Left lung (tissue), 10 donors: ENCODE measurements around the gene SATB1. TPM values are rescaled to one million over a fixed set of nuclear protein-coding genes. Genes with fewer than 3 reads are reported as not detected.

Experiments
- ATAC-seq: fragments of 200-7000 bp; cut with Tn5 transposase; one replicate; pipeline ENCODE4 v1.9.1; 2020; ENCODE audit warnings: moderate library complexity
- DNase-seq, 4 donors: peaks; one replicate each; pipeline ENCODE4 v3.0.0-alpha.2; 2013 to 2020
- H3K27ac ChIP-seq, 2 donors: fragments of 200-600 bp; sonication (generic) in 1 of 2; one replicate each; pipeline versions ENCODE4 v1.5.0 to v1.8.0; 2020 to 2021
- H3K27me3 ChIP-seq, 2 donors: fragments of 200-600 bp; sonication (generic) in 1 of 2; one replicate each; pipeline versions ENCODE4 v1.5.0 to v1.8.0; 2020 to 2021
- H3K36me3 ChIP-seq, 2 donors: fragments of 200-600 bp; sonication (generic) in 1 of 2; one replicate each; pipeline versions ENCODE4 v1.5.0 to v1.8.0; 2020 to 2021
- H3K4me1 ChIP-seq, 2 donors: fragments of 200-600 bp; one replicate each; pipeline ENCODE4 v1.8.0; 2021
- H3K4me3 ChIP-seq, 2 donors: fragments of 200-600 bp; sonication (generic) in 1 of 2; one replicate each; pipeline versions ENCODE4 v1.5.0 to v1.8.0; 2020 to 2021; ENCODE audit warnings: mild to moderate bottlenecking in 1 of 2
- H3K9me3 ChIP-seq, 2 donors: fragments of 200-600 bp; sonication (generic) in 1 of 2; one replicate each; pipeline versions ENCODE4 v1.5.0 to v1.8.0; 2020 to 2021
- CTCF ChIP-seq, 2 donors: fragments of 200-600 bp; sonication (generic) in 1 of 2; IDR thresholded peaks; one replicate each; pipeline versions ENCODE4 v1.5.0 to v1.8.0; 2021; ENCODE audit warnings: antibody characterized with exemption in 2 of 2
- intact Hi-C, 2 donors: fragments of 100-400 bp; cut with DNase I; formaldehyde crosslinking; loops; one replicate each; pipeline versions ENCODE4 v1.11.2 to v1.14.2; 2022
- polyA plus RNA-seq, 6 donors: library from polyadenylated mRNA; unstranded; fragments of 120-200 nt; gene quantifications; one replicate each; pipeline ENCODE4 v1.2.1, GENCODE V29; 2013; ENCODE audit not compliant: insufficient read length in 6 of 6
- total RNA-seq, 2 donors: library from RNA; stranded (reverse); fragmentation: NEBNext Ultra II Directional; extraction: Animal tissue kit (Norgen Biotek cat#: 25700); gene quantifications; one replicate each; pipeline ENCODE4 v1.2.1, GENCODE V29; 2021
- donor health status: DM: no; HTN: yes; CAD: no.
- donor health status: DM: no; HTN: no; CAD: no.

The SATB1 gene
- total and polyA plus RNA-seq, 8 donors: 24.0 to 59.4 (median 52.0) TPM

GRCh38 chr3:18349197-18349798, 75.8 kb downstream of the SATB1 start:
- no peak for ATAC-seq
- no peak for TF ChIP-seq CTCF (IDR thresholded peaks at IDR 0.05)
- peak in 1 of 4 donors; percentile 69 for DNase-seq
- intact Hi-C loops: no loop called here
- no peak overlapping the region for H3K27ac ChIP-seq
- no peaks in the 10 kb centered on the region for H3K4me1 ChIP-seq
- no peaks in the 10 kb centered on the region for H3K27me3 ChIP-seq
- H3K4me3 ChIP-seq: no peak overlapping the region
- H3K9me3 ChIP-seq: no peaks in the 10 kb centered on the region
- H3K36me3 ChIP-seq: peaks cover 0 to 34% of the 10 kb centered on the region in 2 donors

- intact Hi-C loops: no loop called here
- H3K36me3 ChIP-seq: peaks cover 0 to 24% of the 10 kb centered on the region in 2 donors
- no peak overlapping the region for H3K27ac ChIP-seq
- H3K4me3 ChIP-seq: no peak overlapping the region
- DNase-seq: no peak
- ATAC-seq: no peak
- H3K9me3 ChIP-seq: no peaks in the 10 kb centered on the region
- no peak for TF ChIP-seq CTCF (IDR thresholded peaks at IDR 0.05)
- H3K4me1 ChIP-seq: no peaks in the 10 kb centered on the region
- no peaks in the 10 kb centered on the region for H3K27me3 ChIP-seq
These were observed 79.0 kb downstream of the SATB1 start for GRCh38 chr3:18346097-18346496.

GRCh38 chr3:18345015-18345367, 80.1 kb downstream of the SATB1 start:
- H3K27me3 ChIP-seq: no peaks in the 10 kb centered on the region
- ATAC-seq (peak; percentile 53), DNase-seq (no peak)
- H3K27ac ChIP-seq: no peak overlapping the region
- no peak for TF ChIP-seq CTCF (IDR thresholded peaks at IDR 0.05)
- no peak overlapping the region for H3K4me3 ChIP-seq
- H3K36me3 ChIP-seq: peaks cover 0 to 17% of the 10 kb centered on the region in 2 donors
- no peaks in the 10 kb centered on the region for H3K9me3 ChIP-seq
- intact Hi-C loops: no loop called here
- H3K4me1 ChIP-seq: no peaks in the 10 kb centered on the region

GRCh38 chr3:18344306-18345014, 80.7 kb downstream of the SATB1 start:
- no peaks in the 10 kb centered on the region for H3K27me3 ChIP-seq
- ATAC-seq (peak; percentile 12), DNase-seq (no peak)
- H3K9me3 ChIP-seq: no peaks in the 10 kb centered on the region
- intact Hi-C loops: no loop called here
- H3K4me1 ChIP-seq: no peaks in the 10 kb centered on the region
- no peak overlapping the region for H3K4me3 ChIP-seq
- TF ChIP-seq CTCF (IDR thresholded peaks at IDR 0.05): no peak
- no peak overlapping the region for H3K27ac ChIP-seq
- peaks cover 0 to 12% of the 10 kb centered on the region in 2 donors for H3K36me3 ChIP-seq

GRCh38 chr3:18343809-18344208, 81.3 kb downstream of the SATB1 start:
- no peak for ATAC-seq
- Histone ChIP-seq H3K9me3 (no peaks in the 10 kb centered on the region), H3K4me1 (no peaks in the 10 kb centered on the region), H3K36me3 (peaks cover 0 to 5% of the 10 kb centered on the region in 2 donors), H3K27ac (no peak overlapping the region), H3K27me3 (no peaks in the 10 kb centered on the region), H3K4me3 (no peak overlapping the region)
- no peak for TF ChIP-seq CTCF (IDR thresholded peaks at IDR 0.05)
- no peak for DNase-seq
- intact Hi-C loops: no loop called here
